WTC11 (cell line): ENCODE results near the gene TMEM183A. TPM values are rescaled to one million over a fixed set of nuclear protein-coding genes. Genes with fewer than 3 reads are reported as not detected.

ENCODE experiments used
- ATAC-seq: fragments of 200-7000 bp; cut with Tn5 transposase; 2 replicates; pipeline ENCODE4 v1.10.0; 2021; ENCODE audit warnings: mild to moderate bottlenecking, moderate library complexity
- CTCF ChIA-PET: fragments of 300-600 bp; sonication (Branson Sonifier 250); formaldehyde crosslinking; loops from one replicate; lab custom pipeline; 2021; ENCODE audit warnings: antibody characterized with exemption; lab: Charles Lee
- POLR2A ChIA-PET: fragments of 350-600 bp; sonication (Branson Sonifier 250); formaldehyde crosslinking; loops from one replicate; lab custom pipeline; 2021; ENCODE audit warnings: antibody characterized with exemption; lab: Charles Lee
- DNase-seq: peaks from one replicate; pipeline ENCODE4 v3.0.0; 2021; ENCODE audit warnings: low spot score
- H3K27ac Mint-ChIP-seq: 2 replicates; pipeline ENCODE4 v1.8.0; 2021; ENCODE audit warnings: mixed read lengths
- H3K27me3 Mint-ChIP-seq: 2 replicates; pipeline ENCODE4 v1.8.0; 2021; ENCODE audit warnings: low read depth, mild to moderate bottlenecking, moderate library complexity, mixed read lengths
- H3K36me3 Mint-ChIP-seq: 2 replicates; pipeline ENCODE4 v1.8.0; 2021; ENCODE audit warnings: mixed read lengths
- H3K4me1 Mint-ChIP-seq: 2 replicates; pipeline ENCODE4 v1.8.0; 2022; ENCODE audit warnings: mixed read lengths
- H3K4me3 Mint-ChIP-seq: 2 replicates; pipeline ENCODE4 v1.8.0; 2021; ENCODE audit warnings: mild to moderate bottlenecking, moderate library complexity, mixed read lengths
- H3K9me3 Mint-ChIP-seq: 2 replicates; pipeline ENCODE4 v1.8.0; 2021; ENCODE audit warnings: mixed read lengths
- ATF1 ChIP-seq: sonication (generic); formaldehyde crosslinking; IDR thresholded peaks from 2 replicates; pipeline ENCODE4 v1.8.1; 2023; ENCODE audit warnings: mild to moderate bottlenecking, moderate library complexity, missing genetic modification reagents
- CBFB ChIP-seq: sonication (generic); formaldehyde crosslinking; IDR thresholded peaks from 2 replicates; pipeline ENCODE4 v1.8.1; 2022; ENCODE audit warnings: mild to moderate bottlenecking, low read depth, missing genetic modification reagents
- CDX4 ChIP-seq: fragments of 250-450 bp; sonication (Bioruptor Pico); IDR thresholded peaks from 2 replicates; pipeline ENCODE4 v1.9.0; 2021; ENCODE audit warnings: moderate library complexity, mild to moderate bottlenecking, inconsistent platforms, borderline replicate concordance
- E2F1 ChIP-seq: sonication (generic); formaldehyde crosslinking; IDR thresholded peaks from 2 replicates; pipeline ENCODE4 v1.8.0; 2022; ENCODE audit warnings: mild to moderate bottlenecking, missing genetic modification reagents
- E2F5 ChIP-seq: sonication (generic); formaldehyde crosslinking; IDR thresholded peaks from 2 replicates; pipeline ENCODE4 v1.8.1; 2022; ENCODE audit warnings: mild to moderate bottlenecking, moderate library complexity, missing genetic modification reagents
- ELF4 ChIP-seq: sonication (generic); formaldehyde crosslinking; IDR thresholded peaks from 2 replicates; pipeline ENCODE4 v1.8.1; 2022; ENCODE audit warnings: low read depth, mild to moderate bottlenecking, moderate library complexity, missing genetic modification reagents
- FOXK1 ChIP-seq: sonication (generic); formaldehyde crosslinking; IDR thresholded peaks from 2 replicates; pipeline ENCODE4 v1.8.0; 2022; ENCODE audit warnings: mild to moderate bottlenecking, moderate library complexity, missing genetic modification reagents
- FOXP4 ChIP-seq: sonication (generic); formaldehyde crosslinking; IDR thresholded peaks from 2 replicates; pipeline ENCODE4 v1.8.0; 2022; ENCODE audit warnings: mild to moderate bottlenecking, missing genetic modification reagents
- GTF2I ChIP-seq: fragments of 250-450 bp; sonication (Bioruptor Pico); conservative IDR thresholded peaks from 2 replicates; pipeline ENCODE4 v1.4.0; 2021; ENCODE audit warnings: mild to moderate bottlenecking
- JAZF1 ChIP-seq: fragments of 250-450 bp; sonication (Bioruptor Pico); IDR thresholded peaks from 2 replicates; pipeline ENCODE4 v1.9.0; 2021; ENCODE audit warnings: moderate library complexity, mild to moderate bottlenecking, inconsistent platforms
- JUN ChIP-seq: sonication (generic); formaldehyde crosslinking; IDR thresholded peaks from 2 replicates; pipeline ENCODE4 v1.8.0; 2023; ENCODE audit warnings: mild to moderate bottlenecking, missing genetic modification reagents
- MXD4 ChIP-seq: fragments of 250-450 bp; sonication (Bioruptor Pico); IDR thresholded peaks from 2 replicates; pipeline ENCODE4 v1.8.0; 2021; ENCODE audit warnings: mild to moderate bottlenecking, moderate library complexity, borderline replicate concordance
- NR1H2 ChIP-seq: sonication (generic); formaldehyde crosslinking; IDR thresholded peaks from 2 replicates; pipeline ENCODE4 v1.9.0; 2021; ENCODE audit warnings: mild to moderate bottlenecking, moderate library complexity, missing genetic modification reagents
- NR3C1 ChIP-seq: sonication (generic); formaldehyde crosslinking; conservative IDR thresholded peaks from 2 replicates; pipeline ENCODE4 v1.8.1; 2023; ENCODE audit warnings: low read depth, mild to moderate bottlenecking, missing genetic modification reagents
- OVOL2 ChIP-seq: fragments of 250-450 bp; sonication (Bioruptor Pico); IDR thresholded peaks from 2 replicates; pipeline ENCODE4 v1.9.0; 2021; ENCODE audit warnings: mild to moderate bottlenecking, borderline replicate concordance
- PRRX2 ChIP-seq: fragments of 250-450 bp; sonication (Bioruptor Pico); IDR thresholded peaks from 2 replicates; pipeline ENCODE4 v1.8.0; 2021; ENCODE audit warnings: mild to moderate bottlenecking
- SMAD4 ChIP-seq: sonication (generic); formaldehyde crosslinking; IDR thresholded peaks from 2 replicates; pipeline ENCODE4 v1.8.0; 2022; ENCODE audit warnings: mild to moderate bottlenecking, missing genetic modification reagents
- SOX15 ChIP-seq: fragments of 250-450 bp; sonication (Bioruptor Pico); IDR thresholded peaks from 2 replicates; pipeline ENCODE4 v1.9.0; 2021; ENCODE audit warnings: mild to moderate bottlenecking
- TCF7 ChIP-seq: sonication (generic); formaldehyde crosslinking; IDR thresholded peaks from 2 replicates; pipeline ENCODE4 v1.8.0; 2022; ENCODE audit warnings: mild to moderate bottlenecking, low read depth, missing genetic modification reagents, moderate library complexity
- ZNF263 ChIP-seq: sonication (generic); formaldehyde crosslinking; IDR thresholded peaks from 2 replicates; pipeline ENCODE4 v1.8.1; 2022; ENCODE audit warnings: low read depth, mild to moderate bottlenecking, moderate library complexity, missing genetic modification reagents
- ZNF396 ChIP-seq: fragments of 250-450 bp; sonication (Bioruptor Pico); IDR thresholded peaks from 2 replicates; pipeline ENCODE4 v1.8.0; 2021; ENCODE audit warnings: mild to moderate bottlenecking, moderate library complexity, borderline replicate concordance
- ZNF423 ChIP-seq: fragments of 250-450 bp; sonication (Bioruptor Pico); IDR thresholded peaks from 2 replicates; pipeline ENCODE4 v2.1.2; 2022; ENCODE audit warnings: mild to moderate bottlenecking, moderate library complexity
- total RNA-seq: library from RNA; stranded (reverse); gene quantifications from 3 replicates; pipeline ENCODE4 v1.2.3, GENCODE V29; 2021

Gene TMEM183A
- total RNA-seq, 1 experiment from 2014 or later: 108 TPM

GRCh38 chr1:203036537-203036936 is 29.4 kb downstream of the TMEM183A start:
- CTCF ChIA-PET: interaction anchor here (0.7 to 6.7 kb wide), 17 partner anchors 9 to 291 kb away, joined by 3 to 89 read pairs (median 4); partner anchors contain the start of gene ADORA1
- no peak for ATAC-seq
- TF ChIP-seq MXD4 (CRISPR knock-in tag) (no peak), GTF2I (no peak), ATF1 (CRISPR knock-in tag) (no peak), JAZF1 (no peak), FOXK1 (CRISPR knock-in tag) (no peak)
- TF ChIP-seq, all 79 proteins: peak for 0
- H3K27ac Mint-ChIP-seq: no peak overlapping the region
- POLR2A ChIA-PET: no interaction called here
- H3K9me3 Mint-ChIP-seq: no peaks in the 10 kb centered on the region
- H3K4me3 Mint-ChIP-seq: no peak overlapping the region
- peaks cover 26% of the 10 kb centered on the region for H3K4me1 Mint-ChIP-seq
- no peaks in the 10 kb centered on the region; the same call in 1 of the 2 replicates for H3K27me3 Mint-ChIP-seq
- no peak for DNase-seq
- H3K36me3 Mint-ChIP-seq: peaks cover 4% of the 10 kb centered on the region; the same call in 1 of the 2 replicates

- H3K4me3 Mint-ChIP-seq: no peak overlapping the region
- TF ChIP-seq CDX4 (CRISPR knock-in tag): no peak
- no peak for TF ChIP-seq NR3C1 (CRISPR knock-in tag)
- TF ChIP-seq ZNF396 (CRISPR knock-in tag): no peak
- TF ChIP-seq ZNF263 (CRISPR knock-in tag): no peak
- no peak for TF ChIP-seq SOX15
- no peak for TF ChIP-seq FOXP4 (CRISPR knock-in tag)
- no peak for TF ChIP-seq TCF7
- no peak for TF ChIP-seq E2F1 (CRISPR knock-in tag)
- TF ChIP-seq SMAD4 (CRISPR knock-in tag): no peak
- TF ChIP-seq ZNF423 (CRISPR knock-in tag): no peak
- no peak for TF ChIP-seq JUN (CRISPR knock-in tag)
- no peak for TF ChIP-seq PRRX2 (CRISPR knock-in tag)
- no peak for TF ChIP-seq NR1H2
- TF ChIP-seq CBFB: no peak
- no peak for TF ChIP-seq E2F5 (CRISPR knock-in tag)
- no peak for TF ChIP-seq OVOL2
- no peak for TF ChIP-seq ELF4 (CRISPR knock-in tag)
- H3K36me3 Mint-ChIP-seq: peaks cover 4% of the 10 kb centered on the region; the same call in 1 of the 2 replicates
- peaks cover 26% of the 10 kb centered on the region for H3K4me1 Mint-ChIP-seq
- no peaks in the 10 kb centered on the region; the same call in 1 of the 2 replicates for H3K27me3 Mint-ChIP-seq
- POLR2A ChIA-PET: no interaction called here
- no peak for ATAC-seq
- H3K27ac Mint-ChIP-seq: no peak overlapping the region
- no peak for DNase-seq
- CTCF ChIA-PET: interaction anchor here (1.3 to 6.7 kb wide), 4 partner anchors 17 to 231 kb away, joined by 3 to 89 read pairs (median 16); no protein-coding TSS in a partner anchor
- H3K9me3 Mint-ChIP-seq: no peaks in the 10 kb centered on the region
Observed at GRCh38 chr1:203037509-203038190, 30.5 kb downstream of the TMEM183A start.
